ENCODE results near the gene MGME1.
"Not testable (repeated sequence)": the region's sequence is repeated elsewhere in the genome, so short reads cannot be mapped to it uniquely, and the experiment has no call there.

MGME1 gene

GRCh38 chr20:17949899-17950298 lies 18.9 kb upstream of the MGME1 start:
- peaks cover 83% of the 10 kb centered on the region for H3K36me3 Mint-ChIP-seq
- ATAC-seq = no peak
- no peak overlapping the region for H3K27ac Mint-ChIP-seq
- no peak overlapping the region for H3K4me3 Mint-ChIP-seq
- no peaks in the 10 kb centered on the region for H3K27me3 Mint-ChIP-seq
- no peaks in the 10 kb centered on the region for H3K9me3 Mint-ChIP-seq
- peaks cover 38% of the 10 kb centered on the region for H3K4me1 Mint-ChIP-seq

GRCh38 chr20:17950670-17951069 lies 18.1 kb upstream of the MGME1 start:
- Mint-ChIP-seq H3K4me3 (no peak overlapping the region), H3K9me3 (no peaks in the 10 kb centered on the region), H3K4me1 (peaks cover 42% of the 10 kb centered on the region), H3K27me3 (no peaks in the 10 kb centered on the region), H3K27ac (no peak overlapping the region), H3K36me3 (peaks cover 83% of the 10 kb centered on the region)
- no peak for ATAC-seq

GRCh38 chr20:17951323-17951722 lies 17.5 kb upstream of the MGME1 start:
- no peaks in the 10 kb centered on the region for H3K9me3 Mint-ChIP-seq
- peaks cover 47% of the 10 kb centered on the region for H3K4me1 Mint-ChIP-seq
- peaks cover 82% of the 10 kb centered on the region for H3K36me3 Mint-ChIP-seq
- no peak for ATAC-seq
- no peak overlapping the region for H3K4me3 Mint-ChIP-seq
- no peak overlapping the region for H3K27ac Mint-ChIP-seq
- no peaks in the 10 kb centered on the region for H3K27me3 Mint-ChIP-seq

GRCh38 chr20:17952692-17953684 lies 15.8 kb upstream of the MGME1 start:
- no peak overlapping the region for H3K27ac Mint-ChIP-seq
- no peaks in the 10 kb centered on the region for H3K9me3 Mint-ChIP-seq
- H3K4me1 Mint-ChIP-seq = peaks cover 51% of the 10 kb centered on the region
- peaks cover 78% of the 10 kb centered on the region for H3K36me3 Mint-ChIP-seq
- peak overlapping the region; percentile 6 for H3K4me3 Mint-ChIP-seq
- no peak for ATAC-seq
- no peaks in the 10 kb centered on the region for H3K27me3 Mint-ChIP-seq

- Mint-ChIP-seq H3K27ac (no peak overlapping the region), H3K27me3 (no peaks in the 10 kb centered on the region), H3K4me1 (peaks cover 61% of the 10 kb centered on the region), H3K36me3 (peaks cover 68% of the 10 kb centered on the region), H3K4me3 (no peak overlapping the region), H3K9me3 (no peaks in the 10 kb centered on the region)
- ATAC-seq = no peak
Measured at GRCh38 chr20:17953935-17954334, 14.9 kb upstream of the MGME1 start.

- no peaks in the 10 kb centered on the region for H3K9me3 Mint-ChIP-seq
- H3K4me1 Mint-ChIP-seq = peaks cover 74% of the 10 kb centered on the region
- no peak overlapping the region for H3K4me3 Mint-ChIP-seq
- peak overlapping the region; percentile 35 for H3K27ac Mint-ChIP-seq
- ATAC-seq = no peak
- H3K27me3 Mint-ChIP-seq = no peaks in the 10 kb centered on the region
- peaks cover 64% of the 10 kb centered on the region for H3K36me3 Mint-ChIP-seq
Measured at GRCh38 chr20:17955302-17955701, 13.5 kb upstream of the MGME1 start.

- Mint-ChIP-seq H3K9me3 (no peaks in the 10 kb centered on the region), H3K27me3 (no peaks in the 10 kb centered on the region), H3K36me3 (peaks cover 64% of the 10 kb centered on the region), H3K27ac (peak overlapping the region; percentile 35), H3K4me3 (peak overlapping the region; percentile 54), H3K4me1 (peaks cover 83% of the 10 kb centered on the region)
- peak; percentile 51 for ATAC-seq
Measured at GRCh38 chr20:17956099-17956685, 12.6 kb upstream of the MGME1 start.

- H3K27me3 Mint-ChIP-seq = no peaks in the 10 kb centered on the region
- H3K9me3 Mint-ChIP-seq = no peaks in the 10 kb centered on the region
- H3K36me3 Mint-ChIP-seq = peaks cover 62% of the 10 kb centered on the region
- H3K27ac Mint-ChIP-seq = peak overlapping the region; percentile 53
- peaks cover 98% of the 10 kb centered on the region for H3K4me1 Mint-ChIP-seq
- no peak for ATAC-seq
- no peak overlapping the region for H3K4me3 Mint-ChIP-seq
Measured at GRCh38 chr20:17957505-17958363, 11.1 kb upstream of the MGME1 start.

GRCh38 chr20:17958373-17959256 lies 10.2 kb upstream of the MGME1 start:
- Mint-ChIP-seq H3K27me3 (no peaks in the 10 kb centered on the region), H3K36me3 (peaks cover 62% of the 10 kb centered on the region), H3K9me3 (no peaks in the 10 kb centered on the region), H3K4me3 (peak overlapping the region; percentile 68), H3K4me1 (peaks cover 98% of the 10 kb centered on the region), H3K27ac (peak overlapping the region; percentile 100)
- ATAC-seq = no peak

- Mint-ChIP-seq H3K4me3 (peak overlapping the region; percentile 68), H3K27me3 (no peaks in the 10 kb centered on the region), H3K4me1 (peaks cover 98% of the 10 kb centered on the region), H3K27ac (peak overlapping the region; percentile 100), H3K36me3 (peaks cover 57% of the 10 kb centered on the region), H3K9me3 (no peaks in the 10 kb centered on the region)
- ATAC-seq = no peak
Measured at GRCh38 chr20:17959257-17959627, 9.6 kb upstream of the MGME1 start.

- H3K27me3 Mint-ChIP-seq, H3K9me3 Mint-ChIP-seq, ATAC-seq: not testable (repeated sequence)
- peak overlapping the region; percentile 100 for H3K27ac Mint-ChIP-seq
- H3K36me3 Mint-ChIP-seq = peaks cover 55% of the 10 kb centered on the region
- peak overlapping the region; percentile 68 for H3K4me3 Mint-ChIP-seq
- peaks cover 98% of the 10 kb centered on the region for H3K4me1 Mint-ChIP-seq
Measured at GRCh38 chr20:17960400-17960885, 8.4 kb upstream of the MGME1 start.

GRCh38 chr20:17960927-17961586 lies 7.8 kb upstream of the MGME1 start:
- no peaks in the 10 kb centered on the region for H3K27me3 Mint-ChIP-seq
- H3K27ac Mint-ChIP-seq = peak overlapping the region; percentile 100
- peaks cover 98% of the 10 kb centered on the region for H3K4me1 Mint-ChIP-seq
- no peaks in the 10 kb centered on the region for H3K9me3 Mint-ChIP-seq
- ATAC-seq = peak; percentile 41
- peaks cover 50% of the 10 kb centered on the region for H3K36me3 Mint-ChIP-seq
- H3K4me3 Mint-ChIP-seq = peak overlapping the region; percentile 68

GRCh38 chr20:17961587-17961940 lies 7.3 kb upstream of the MGME1 start:
- H3K36me3 Mint-ChIP-seq = peaks cover 53% of the 10 kb centered on the region
- peak overlapping the region; percentile 68 for H3K4me3 Mint-ChIP-seq
- H3K27me3 Mint-ChIP-seq = no peaks in the 10 kb centered on the region
- no peak for ATAC-seq
- no peaks in the 10 kb centered on the region for H3K9me3 Mint-ChIP-seq
- peak overlapping the region; percentile 100 for H3K27ac Mint-ChIP-seq
- peaks cover 99% of the 10 kb centered on the region for H3K4me1 Mint-ChIP-seq
